Stimulated activated CD4-positive, alpha-beta T cell treated with anti-CD3 and anti-CD28 coated beads, Interleukin-15, amount 100 ng/mL, for 24 hours (primary cell): Measurements from ENCODE around the gene PARD3B.

Source experiments
- DNase-seq: peaks from one replicate; pipeline ENCODE4 v3.0.0-alpha.2; 2020

Gene PARD3B

DNA sequence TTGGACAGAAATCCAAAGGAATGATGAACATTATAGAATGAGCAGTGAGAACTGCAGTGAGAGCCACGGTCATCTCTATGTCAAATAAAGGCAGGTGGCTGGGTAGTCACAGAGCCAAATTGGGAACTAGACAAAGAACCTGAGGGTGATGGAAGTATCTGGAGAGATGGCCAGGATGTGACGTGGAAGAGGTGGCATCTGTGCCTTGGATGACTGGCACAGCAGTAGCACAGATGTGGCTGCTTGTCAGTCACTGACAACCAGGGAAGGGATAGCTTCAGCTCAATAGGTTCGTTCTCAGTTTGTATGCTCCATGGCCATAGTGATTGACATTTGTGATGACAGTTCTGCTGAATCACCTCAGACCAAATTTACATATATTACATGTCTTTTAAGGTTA is 172.3 kb downstream of the PARD3B start:
- no peak for DNase-seq

DNA sequence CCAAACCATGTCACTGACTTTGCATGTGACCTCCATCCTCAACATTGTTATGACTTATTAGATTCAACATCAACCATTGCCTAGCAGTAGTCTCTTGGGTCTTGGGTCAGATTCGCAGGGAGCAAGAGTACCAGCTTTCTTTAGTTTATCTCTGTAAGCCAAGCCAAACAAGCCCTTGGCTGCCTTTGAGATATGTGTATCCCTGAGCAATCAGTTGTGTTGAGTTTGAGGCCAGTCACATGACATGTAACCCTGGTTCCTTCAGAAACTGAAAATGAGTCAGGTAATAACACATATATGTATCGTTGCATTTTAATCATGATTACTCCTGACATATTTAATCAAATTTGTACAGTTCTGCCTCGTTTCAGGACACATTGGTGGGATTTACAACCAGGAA is 173.3 kb downstream of the PARD3B start:
- no peak for DNase-seq

DNA sequence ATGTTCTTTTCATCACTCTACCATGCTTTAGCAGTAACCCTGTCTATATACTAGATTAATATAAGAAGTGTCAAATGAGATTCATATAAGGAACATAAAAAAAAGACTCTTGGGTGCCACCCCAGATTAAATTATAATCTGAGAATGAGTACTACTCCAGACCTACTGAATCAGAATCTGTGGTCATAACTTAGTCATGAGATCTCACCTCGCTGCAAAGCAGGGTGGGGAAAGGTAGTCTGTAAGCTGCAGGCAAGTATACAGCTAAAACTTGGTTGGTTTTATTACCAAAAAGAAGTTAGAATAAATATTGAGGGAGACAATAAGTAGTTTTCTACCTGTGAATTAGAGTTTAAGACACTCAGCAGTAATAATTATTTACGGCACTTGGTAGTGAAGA is 175.6 kb downstream of the PARD3B start:
- DNase-seq: no peak

DNA sequence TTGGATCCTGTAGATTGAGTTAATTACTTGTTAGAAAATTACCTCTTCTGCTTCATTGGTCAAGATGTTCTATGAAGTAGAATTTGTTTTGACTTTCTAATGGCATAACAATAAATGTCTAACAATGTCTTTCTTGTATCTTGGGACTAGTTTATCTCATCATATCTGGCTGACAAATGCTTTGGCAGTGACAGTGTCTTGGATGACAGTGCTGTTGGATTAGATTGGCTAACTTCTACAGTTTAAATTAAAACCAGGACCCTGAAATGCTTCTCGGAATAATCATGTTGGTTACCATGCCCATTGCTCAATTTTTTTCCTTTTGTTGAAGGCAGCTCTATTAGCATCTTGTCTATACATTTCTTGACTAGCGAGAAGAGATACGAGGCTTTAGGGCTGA is 176.9 kb downstream of the PARD3B start:
- DNase-seq: no peak

DNA sequence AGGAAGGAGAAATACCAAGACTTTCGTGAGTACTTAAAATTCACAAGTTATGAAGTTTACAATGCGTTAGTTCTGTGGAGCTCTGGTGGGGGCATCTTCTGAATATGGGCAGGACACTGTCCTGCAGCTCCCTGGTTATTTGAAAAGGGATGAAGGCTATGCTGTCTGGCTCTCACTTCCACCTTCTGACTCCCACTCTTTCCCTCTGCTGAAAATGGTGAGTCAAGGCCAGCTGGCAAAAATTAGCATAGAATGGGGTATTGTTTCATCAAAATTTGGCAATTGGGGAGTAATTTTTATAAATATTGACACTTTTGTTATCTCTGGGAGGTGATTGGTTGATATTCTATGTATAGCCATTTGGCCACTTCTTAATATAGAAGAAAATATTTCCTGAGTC is 177.4 kb downstream of the PARD3B start:
- no peak for DNase-seq

DNA sequence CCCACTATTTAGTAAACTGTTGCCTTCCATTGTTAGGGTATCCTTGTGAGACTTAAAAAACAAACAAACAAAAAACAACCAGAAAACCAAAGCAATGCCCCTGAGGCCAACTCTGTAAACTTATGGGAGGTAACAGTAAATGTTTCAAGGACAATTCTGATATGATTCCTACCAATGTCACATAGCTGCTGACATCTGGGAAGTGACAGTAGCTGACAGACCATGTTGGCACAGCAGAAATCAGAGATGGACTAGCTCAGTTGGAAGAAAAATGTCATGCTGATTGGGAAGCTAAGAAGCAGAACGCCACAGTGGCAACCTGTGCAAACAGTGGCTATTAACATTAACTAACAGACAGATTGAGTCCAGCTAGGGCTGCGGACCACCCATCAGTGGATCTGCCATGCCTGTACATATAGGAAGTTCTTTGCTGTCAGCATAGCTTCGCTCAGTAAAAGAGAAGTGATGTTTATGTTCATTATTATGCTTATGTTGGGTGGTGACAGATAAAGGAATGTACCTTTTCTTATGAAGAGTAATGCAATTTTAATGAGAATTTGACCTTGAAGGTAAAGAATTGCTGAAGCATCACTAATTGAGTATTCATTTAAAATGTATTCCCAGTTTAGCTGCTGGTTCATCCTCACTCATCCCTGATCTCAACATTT is 180.6 kb downstream of the PARD3B start:
- no peak for DNase-seq

DNA sequence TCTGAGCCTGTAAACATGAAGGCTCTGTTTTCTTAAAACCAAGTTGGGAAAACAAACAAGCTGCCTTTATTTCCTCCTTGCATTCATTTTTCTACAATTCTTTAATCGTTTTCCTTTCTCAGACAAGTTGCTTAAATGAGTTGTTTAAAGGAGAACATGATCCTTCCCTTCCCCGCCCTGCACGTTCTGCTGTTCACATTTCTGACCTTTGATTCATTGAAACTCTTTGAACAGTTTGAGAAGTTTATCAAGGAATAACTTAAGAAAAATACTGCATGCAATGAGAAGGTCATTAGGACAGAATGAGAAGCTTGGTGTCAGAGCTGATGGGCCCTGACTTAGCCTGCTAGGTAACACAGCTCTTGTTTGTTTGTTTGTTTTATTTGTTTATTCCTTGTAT is 181.6 kb downstream of the PARD3B start:
- DNase-seq: no peak

DNA sequence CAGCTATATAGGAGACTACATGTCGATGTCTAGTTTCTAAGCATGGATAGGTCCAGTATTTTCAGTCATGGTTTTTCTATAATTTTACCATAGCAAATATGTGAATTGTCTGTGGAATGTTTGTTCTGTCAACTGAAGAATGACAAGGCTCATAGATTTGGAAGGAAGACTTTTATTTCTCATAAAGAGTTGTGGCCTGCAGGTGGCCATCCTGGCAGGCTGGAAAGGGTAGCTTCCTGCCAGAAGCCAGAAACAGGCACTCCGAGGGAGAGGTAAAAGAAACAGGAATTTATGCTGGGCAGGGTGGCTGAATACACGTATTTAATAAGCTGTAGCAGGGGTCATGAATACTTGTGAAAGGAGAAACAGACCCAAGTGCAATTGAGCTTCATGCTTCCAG is 182.1 kb downstream of the PARD3B start:
- DNase-seq: no peak

DNA sequence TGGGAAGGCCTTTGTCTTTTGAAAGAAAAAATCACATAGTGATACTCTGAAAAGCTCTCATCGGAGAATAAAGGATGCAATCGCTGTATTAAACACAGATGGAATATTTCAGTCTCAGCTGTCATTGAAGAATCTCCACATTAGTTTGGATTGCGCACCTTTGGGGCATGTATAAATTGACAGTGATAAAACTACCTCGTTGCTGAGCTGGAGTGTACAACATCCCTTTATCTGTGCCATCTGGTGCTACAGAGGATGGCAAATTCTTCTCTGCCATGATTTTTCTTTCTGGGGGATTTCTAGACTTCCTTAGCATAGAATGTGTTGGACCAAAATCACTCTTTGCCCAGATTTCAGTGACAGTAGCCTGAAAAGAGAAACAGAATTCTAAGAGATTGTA is 185.3 kb downstream of the PARD3B start:
- DNase-seq: no peak

DNA sequence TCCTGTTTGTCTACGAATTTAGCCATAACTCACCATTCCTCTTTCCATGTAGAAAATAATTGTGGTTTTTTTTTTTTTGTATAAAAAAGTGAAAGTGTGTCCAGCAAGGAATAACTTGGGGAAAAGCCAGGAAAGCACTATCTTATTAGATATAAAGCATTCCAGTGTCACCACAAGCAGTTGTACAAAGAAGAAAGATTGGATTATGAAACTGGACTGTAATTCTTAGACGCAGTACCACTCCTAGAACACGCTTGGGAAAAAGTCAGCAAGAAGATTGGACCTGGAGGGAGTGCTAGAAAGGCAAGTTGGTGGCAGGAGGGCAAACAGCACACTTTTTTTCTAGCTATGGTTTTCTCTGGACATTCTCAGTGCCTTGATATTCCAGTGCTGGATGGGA is 186.7 kb downstream of the PARD3B start:
- DNase-seq: no peak

DNA sequence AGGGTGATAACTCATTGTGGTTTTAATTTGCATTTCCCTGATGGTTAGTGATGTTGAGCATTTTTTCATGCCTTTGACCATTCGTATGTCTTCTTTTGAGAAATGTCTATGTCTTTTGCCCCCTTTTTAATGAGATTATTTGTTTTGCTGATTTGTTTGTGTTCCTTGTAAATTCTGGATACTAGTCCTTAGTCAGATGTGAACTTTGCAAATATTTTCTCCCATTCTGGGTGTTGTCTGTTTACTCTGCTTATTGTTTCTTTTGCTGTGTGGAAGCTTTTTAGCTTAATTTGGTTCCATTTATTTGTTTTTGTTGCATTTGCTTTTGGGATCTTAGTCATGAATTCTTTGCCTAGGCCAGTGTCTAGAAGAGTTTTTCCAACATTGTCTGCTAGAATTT is 192.0 kb downstream of the PARD3B start:
- no peak for DNase-seq

DNA sequence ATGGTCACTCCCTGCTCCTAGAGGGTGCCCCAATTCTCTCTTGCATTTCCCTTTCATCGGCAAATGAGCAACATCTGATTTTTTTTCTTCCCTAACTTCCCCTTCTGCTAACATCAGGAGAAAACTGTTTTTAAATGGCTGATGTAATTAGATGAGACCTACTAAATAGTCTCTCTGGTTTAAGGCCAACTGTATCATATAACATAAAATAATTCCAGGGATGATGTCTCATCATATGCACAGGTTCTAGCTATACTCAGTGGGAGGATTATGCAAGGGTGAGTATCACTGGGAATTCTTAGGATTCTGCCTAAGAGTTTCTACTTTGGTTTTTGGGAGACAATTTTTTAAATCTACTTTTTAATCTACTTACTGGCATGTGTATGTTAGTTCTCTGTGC is 193.4 kb downstream of the PARD3B start:
- DNase-seq: no peak

DNA sequence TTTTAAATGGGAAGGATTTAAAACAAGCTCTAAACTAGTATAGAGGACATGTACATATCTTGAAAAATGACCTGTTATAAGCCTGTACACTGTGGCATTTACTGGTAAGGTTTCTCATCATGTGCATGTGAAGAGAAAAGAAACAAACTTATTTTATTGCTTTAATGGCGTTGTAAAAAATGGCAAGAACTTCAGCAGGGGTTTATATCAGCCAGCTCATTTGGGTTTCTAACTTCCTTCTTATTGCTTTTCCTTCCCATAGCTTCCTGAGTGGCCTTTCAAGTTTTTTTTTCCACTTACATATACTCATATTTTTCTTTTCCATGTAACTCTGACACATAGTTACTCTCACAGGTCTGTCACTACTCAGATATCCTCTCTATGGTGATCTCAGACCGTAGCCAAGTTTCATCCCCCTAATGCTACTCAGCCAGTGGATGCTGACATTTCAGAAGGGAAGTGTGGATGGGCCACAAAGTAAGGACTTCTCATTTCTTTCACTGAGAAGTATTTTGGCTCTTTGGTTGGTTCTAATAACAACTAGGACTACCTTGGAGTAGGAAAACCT is 198.2 kb downstream of the PARD3B start:
- peak; percentile 11 for DNase-seq

DNA sequence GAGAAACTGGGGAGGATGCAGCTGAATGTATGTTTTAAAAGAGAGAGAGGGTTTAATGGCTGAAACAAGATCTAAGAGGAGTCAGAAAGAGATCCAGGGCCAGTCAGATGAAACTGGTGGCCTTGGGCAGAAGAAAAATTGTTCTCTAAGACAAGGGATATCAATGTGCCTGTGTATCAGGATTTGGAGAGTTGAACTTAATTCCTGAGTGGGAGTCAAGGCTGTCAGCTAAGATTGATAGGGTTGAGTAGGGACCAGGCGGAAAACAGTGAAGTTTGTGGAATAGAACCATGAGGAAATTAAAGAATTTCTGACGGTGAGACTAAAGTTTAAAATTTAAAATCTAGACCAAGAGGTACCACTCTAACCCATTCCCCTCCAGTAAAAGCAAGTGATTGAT is 199.2 kb downstream of the PARD3B start:
- DNase-seq: no peak

DNA sequence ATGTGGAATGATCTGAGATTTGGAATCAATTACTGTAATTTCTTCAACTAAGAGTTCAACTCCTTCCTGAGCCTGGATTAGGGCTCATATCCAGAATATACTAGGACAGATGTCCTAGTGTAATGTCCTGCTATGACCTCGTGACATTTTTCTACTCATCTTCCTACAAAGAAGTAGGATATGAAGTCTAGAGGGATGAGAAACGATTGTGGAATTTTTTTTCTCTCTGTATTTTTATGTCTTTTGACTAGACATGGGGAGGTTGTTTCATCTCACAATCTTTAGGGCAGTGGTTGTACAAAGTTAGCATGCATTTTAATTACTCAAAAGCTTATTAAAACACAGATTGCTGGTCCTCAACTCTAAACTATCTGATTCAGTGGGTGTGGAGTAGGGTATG is 203.0 kb downstream of the PARD3B start:
- no peak for DNase-seq

DNA sequence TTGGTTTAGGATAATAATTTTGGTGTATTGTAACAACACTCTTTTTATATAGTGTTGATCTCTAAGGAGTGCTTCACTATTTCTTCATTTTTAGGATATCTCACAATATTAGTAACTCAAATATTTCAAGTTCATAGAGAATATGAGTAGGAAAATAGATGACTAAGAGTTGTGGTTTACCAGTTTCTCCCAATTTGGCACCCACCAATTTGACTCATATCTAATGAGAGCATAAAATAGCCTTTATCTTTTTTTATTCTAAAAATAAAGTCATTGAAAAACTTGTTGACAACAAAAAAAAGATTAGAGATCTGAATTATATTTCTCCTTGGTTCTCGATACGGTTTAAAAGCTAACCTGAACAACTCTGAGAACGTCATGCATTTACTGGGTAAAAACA is 204.0 kb downstream of the PARD3B start:
- no peak for DNase-seq

DNA sequence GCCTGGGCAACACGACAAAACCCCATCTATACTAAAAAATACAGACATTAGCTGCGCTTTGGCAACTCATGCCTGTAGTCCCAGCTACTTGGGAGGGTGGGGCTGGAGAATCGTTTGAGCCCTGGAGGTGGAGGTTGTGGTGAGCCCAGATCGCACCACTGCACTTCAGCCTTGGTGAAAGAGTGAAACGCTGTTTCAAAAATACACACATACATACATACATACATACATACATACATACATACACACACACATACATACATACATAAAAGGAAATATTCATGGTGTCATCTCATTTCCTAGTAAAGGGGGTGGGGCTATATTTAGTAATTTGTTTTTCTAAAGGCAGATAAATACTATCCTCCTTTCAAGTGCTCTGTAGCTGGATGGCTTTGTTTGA is 205.1 kb downstream of the PARD3B start:
- no peak for DNase-seq

DNA sequence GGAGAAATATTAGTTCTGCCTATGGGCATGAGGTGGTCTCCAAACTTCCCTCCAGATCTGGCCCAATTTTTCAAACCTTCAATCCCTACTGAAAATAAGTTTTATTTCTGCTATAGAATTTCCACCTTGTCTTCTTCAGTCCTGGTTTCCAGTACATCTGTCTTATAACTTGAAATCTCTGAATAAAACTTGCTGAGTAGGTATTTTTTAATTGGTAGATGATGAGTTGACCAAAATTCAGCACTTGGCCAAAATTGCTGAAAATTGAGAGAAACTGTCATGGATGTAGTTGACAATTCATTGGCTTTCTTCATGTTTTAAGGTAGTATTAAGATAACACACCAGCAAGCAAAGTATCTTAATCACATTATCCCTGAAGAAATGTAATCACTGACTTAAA is 206.2 kb downstream of the PARD3B start:
- DNase-seq: no peak

DNA sequence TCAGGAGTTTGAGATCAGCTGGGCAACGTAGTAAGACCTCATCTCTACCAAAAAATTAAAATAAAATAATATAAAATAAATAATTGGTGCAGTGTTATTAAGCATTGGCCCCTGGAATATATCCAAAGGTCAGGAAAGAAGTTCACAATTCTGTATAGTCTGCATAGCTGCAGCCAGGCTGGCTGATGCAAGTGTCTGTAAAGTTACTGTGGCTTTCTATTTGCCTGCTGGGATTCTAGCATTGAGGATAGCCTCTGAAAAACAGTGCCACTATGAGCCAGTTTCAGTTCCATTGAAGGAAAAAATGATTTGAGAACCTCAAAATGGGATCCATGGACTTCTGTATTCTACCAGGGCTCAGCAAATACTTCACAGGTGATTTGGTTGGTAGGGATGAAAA is 208.6 kb downstream of the PARD3B start:
- no peak for DNase-seq

DNA sequence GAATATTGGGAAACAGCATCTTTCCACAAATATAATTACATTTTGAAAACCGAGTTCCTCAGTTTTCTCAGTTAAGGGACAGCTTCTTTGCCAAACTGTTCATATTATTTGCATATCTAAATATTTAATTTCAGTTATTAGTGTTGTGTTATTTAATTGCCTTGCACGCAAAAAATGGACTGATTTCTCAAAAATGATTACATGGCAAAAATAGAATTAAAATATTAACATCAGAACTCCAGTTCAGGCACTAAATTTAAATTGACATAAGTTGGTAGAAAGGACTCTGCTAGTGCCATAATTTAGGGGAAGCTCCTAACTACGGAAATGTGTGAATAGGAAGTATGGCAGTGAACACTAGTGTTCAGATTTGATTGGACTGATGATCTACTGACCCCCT is 209.6 kb downstream of the PARD3B start:
- no peak for DNase-seq

DNA sequence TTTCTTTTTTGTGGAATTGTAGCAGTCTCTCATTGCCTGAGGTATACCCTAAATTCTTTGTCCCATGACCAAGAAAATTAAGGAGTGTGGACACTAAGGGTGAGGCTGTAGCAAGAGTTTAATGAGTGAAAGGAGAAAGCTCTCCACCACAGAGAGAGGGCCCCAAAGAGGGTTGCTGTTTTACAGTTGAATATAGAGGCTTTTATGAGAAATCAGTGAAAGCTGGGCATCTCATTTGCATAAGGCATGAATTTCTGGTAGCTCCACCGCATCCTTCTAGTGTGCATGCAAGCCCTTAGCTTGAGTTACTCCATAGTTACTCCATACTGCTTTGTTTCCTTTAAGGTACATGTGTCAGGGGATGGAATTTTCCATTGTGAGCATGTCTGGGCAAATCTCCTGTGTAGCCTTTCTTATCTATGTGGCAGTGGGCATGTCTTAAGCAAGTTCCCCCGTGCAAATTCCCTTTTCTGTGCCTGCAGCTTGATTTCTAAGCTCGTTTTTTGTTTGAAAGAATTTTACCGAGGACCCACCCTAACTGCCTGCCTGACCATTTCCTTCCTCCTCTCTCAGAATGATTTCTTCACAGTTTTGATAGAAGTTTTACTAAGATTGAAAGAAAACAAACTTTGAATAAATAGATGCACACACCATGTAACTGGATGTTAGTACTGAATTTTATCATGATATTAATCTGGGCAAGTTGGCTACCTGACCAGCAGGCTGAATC is 218.9 kb downstream of the PARD3B start:
- no peak for DNase-seq

DNA sequence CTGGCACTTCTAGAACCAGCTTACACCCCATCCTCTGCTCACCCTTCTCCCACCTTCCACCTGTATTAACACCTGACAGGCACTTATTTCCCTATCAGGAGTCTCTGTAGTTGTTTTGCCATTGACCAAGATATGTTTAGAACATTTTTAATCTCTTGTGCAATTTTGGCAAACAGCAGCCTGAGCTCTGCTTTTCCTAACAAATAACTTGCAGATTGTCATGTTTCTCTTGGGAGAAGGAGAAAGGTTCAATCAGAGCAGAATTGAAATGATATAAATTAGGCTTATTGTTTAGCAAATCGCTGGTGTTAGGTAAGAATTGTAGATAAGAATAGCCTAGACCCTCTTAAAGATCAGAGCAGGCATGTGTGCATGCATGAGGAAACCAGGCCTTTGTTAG is 225.5 kb downstream of the PARD3B start:
- DNase-seq: no peak

DNA sequence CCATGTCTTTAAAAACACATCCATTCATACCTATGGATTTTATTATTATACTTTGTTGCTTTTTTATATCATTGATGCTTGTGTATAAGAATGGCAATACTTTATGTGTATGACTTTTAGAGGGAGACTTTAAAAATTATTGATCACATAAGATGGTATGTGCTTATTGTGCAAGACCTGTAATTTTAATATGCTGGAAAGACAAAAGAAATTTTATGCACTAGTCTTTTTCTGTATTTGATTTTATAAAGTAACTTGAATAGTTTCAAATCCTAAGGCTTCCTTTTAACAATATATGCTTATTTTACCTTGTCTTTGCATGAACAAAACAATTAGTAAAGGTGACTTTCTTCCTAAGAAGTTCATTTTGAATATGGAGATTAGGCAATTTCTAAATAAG is 226.4 kb downstream of the PARD3B start:
- DNase-seq: no peak

DNA sequence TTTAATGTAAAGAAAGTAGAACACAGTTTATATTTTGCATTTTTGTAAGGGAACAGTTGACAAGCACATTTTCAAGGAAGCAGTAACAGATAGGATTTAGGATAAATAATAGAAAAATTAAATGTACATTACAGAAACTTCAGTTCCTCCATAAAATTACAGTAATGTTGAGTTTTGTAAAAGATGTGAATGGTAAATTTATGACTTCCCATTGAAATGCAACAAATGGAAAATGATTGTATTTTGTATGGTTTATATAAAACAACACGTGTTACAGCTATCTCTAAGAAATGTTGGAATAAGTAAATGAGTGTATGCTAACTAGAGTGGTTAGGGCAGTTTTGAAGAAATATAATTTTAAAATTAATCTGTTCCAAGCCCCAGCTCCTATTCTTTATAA is 227.3 kb downstream of the PARD3B start:
- no peak for DNase-seq

DNA sequence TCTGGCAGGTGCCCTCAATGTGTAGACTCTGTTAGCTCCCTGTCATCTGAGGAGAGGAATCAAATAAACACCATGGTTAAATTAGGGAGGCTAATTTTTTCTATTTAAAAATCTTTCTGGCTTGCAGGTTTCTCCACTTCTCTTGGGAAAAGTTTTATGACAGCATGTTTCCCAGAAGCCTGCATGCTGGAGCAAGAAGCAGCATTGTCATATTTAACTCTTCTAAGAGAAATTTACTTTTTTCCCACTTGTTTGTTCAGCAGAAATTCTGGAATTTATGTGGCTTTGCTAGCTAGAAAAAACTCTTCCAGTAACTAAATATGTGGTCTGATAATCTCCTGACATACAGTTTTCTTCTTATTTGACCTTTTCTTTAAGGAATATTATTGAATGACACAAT is 230.5 kb downstream of the PARD3B start:
- DNase-seq: no peak
